H9 (cell line): ENCODE data around the gene DENND1A. TPM values are rescaled to one million over a fixed set of nuclear protein-coding genes. Genes with fewer than 3 reads are reported as not detected.

Experiments used
- DNase-seq: peaks from one replicate; pipeline ENCODE4 v3.0.0-alpha.2; 2017
- H2AFZ ChIP-seq: one replicate; pipeline ENCODE4 v1.6.1; 2013; ENCODE audit warnings: mild to moderate bottlenecking, low read length, control low read depth, moderate library complexity
- H2AK5ac ChIP-seq: 2 replicates; pipeline ENCODE4 v1.6.1; 2013; ENCODE audit warnings: low read length, control low read depth, mixed read lengths; ENCODE audit not compliant: insufficient read length
- H2BK120ac ChIP-seq: one replicate; pipeline ENCODE4 v1.6.1; 2013; ENCODE audit warnings: low read depth, mild to moderate bottlenecking, low read length, control low read depth, inconsistent platforms; ENCODE audit not compliant: poor library complexity, severe bottlenecking
- H2BK12ac ChIP-seq: 2 replicates; pipeline ENCODE4 v1.6.1; 2013; ENCODE audit warnings: low read length, control low read depth, mixed read lengths, low read depth; ENCODE audit not compliant: insufficient read length
- H2BK15ac ChIP-seq: 2 replicates; pipeline ENCODE4 v1.6.1; 2013; ENCODE audit warnings: low read depth, low read length, control low read depth
- H2BK20ac ChIP-seq: one replicate; pipeline ENCODE4 v1.6.1; 2013; ENCODE audit warnings: low read depth, mild to moderate bottlenecking, low read length, control low read depth, inconsistent platforms; ENCODE audit not compliant: poor library complexity, severe bottlenecking
- H2BK5ac ChIP-seq: 2 replicates; pipeline ENCODE4 v1.6.1; 2013; ENCODE audit warnings: low read length, control low read depth, mixed read lengths; ENCODE audit not compliant: insufficient read length
- H3K14ac ChIP-seq: 2 replicates; pipeline ENCODE4 v1.6.1; 2013; ENCODE audit warnings: low read length, control low read depth; ENCODE audit not compliant: insufficient read depth
- H3K18ac ChIP-seq: 2 replicates; pipeline ENCODE4 v1.6.1; 2013; ENCODE audit warnings: low read depth, mild to moderate bottlenecking, mixed read lengths, low read length, control low read depth; ENCODE audit not compliant: insufficient read length
- H3K23ac ChIP-seq: 2 replicates; pipeline ENCODE4 v1.6.1; 2013; ENCODE audit warnings: low read length, control low read depth, mixed read lengths, low read depth; ENCODE audit not compliant: insufficient read length
- H3K23me2 ChIP-seq: 2 replicates; pipeline ENCODE4 v1.6.1; 2013; ENCODE audit warnings: low read depth, mild to moderate bottlenecking, mixed read lengths, low read length, control low read depth; ENCODE audit not compliant: insufficient read length, poor library complexity, severe bottlenecking
- H3K27ac ChIP-seq: 2 replicates; pipeline ENCODE4 v1.5.1; 2013; ENCODE audit warnings: low read length, control low read depth, mixed read lengths, low read depth; ENCODE audit not compliant: insufficient read length
- H3K27me3 ChIP-seq: 2 replicates; pipeline ENCODE4 v1.6.1; 2013; ENCODE audit warnings: low read length, control low read depth, inconsistent platforms; ENCODE audit not compliant: insufficient read depth
- H3K4ac ChIP-seq: 2 replicates; pipeline ENCODE4 v1.6.1; 2013; ENCODE audit warnings: low read depth, mild to moderate bottlenecking, control low read depth, inconsistent platforms, low read length, moderate library complexity
- H3K4me1 ChIP-seq: 2 replicates; pipeline ENCODE4 v1.6.1; 2013; ENCODE audit warnings: low read length, control low read depth, inconsistent platforms; ENCODE audit not compliant: insufficient read depth
- H3K4me2 ChIP-seq: 2 replicates; pipeline ENCODE4 v1.6.1; 2013; ENCODE audit warnings: low read length, control low read depth, mixed read lengths; ENCODE audit not compliant: insufficient read length, insufficient read depth
- H3K56ac ChIP-seq: 2 replicates; pipeline ENCODE4 v1.6.1; 2013; ENCODE audit warnings: low read depth, mild to moderate bottlenecking, mixed read lengths, low read length, control low read depth; ENCODE audit not compliant: insufficient read length
- H3K79me1 ChIP-seq: 2 replicates; pipeline ENCODE4 v1.6.1; 2013; ENCODE audit warnings: low read depth, mild to moderate bottlenecking, moderate library complexity, low read length, control low read depth, inconsistent platforms; ENCODE audit not compliant: insufficient read depth, poor library complexity, severe bottlenecking
- H3K79me2 ChIP-seq: 2 replicates; pipeline ENCODE4 v1.6.1; 2013; ENCODE audit warnings: low read length, control low read depth, inconsistent platforms; ENCODE audit not compliant: insufficient read depth
- H3K9ac ChIP-seq: 2 replicates; pipeline ENCODE4 v1.6.1; 2013; ENCODE audit warnings: low read length, control low read depth, mixed read lengths; ENCODE audit not compliant: insufficient read length; ENCODE audit errors: extremely low read depth
- H3K9me3 ChIP-seq: one replicate; pipeline ENCODE4 v1.6.1; 2013; ENCODE audit warnings: low read depth, low read length, inconsistent platforms; ENCODE audit not compliant: control insufficient read depth
- H3T11ph ChIP-seq: one replicate; pipeline ENCODE4 v1.6.1; 2013; ENCODE audit warnings: mild to moderate bottlenecking, low read length, control low read depth, inconsistent platforms
- H4K20me1 ChIP-seq: one replicate; pipeline ENCODE4 v1.6.1; 2013; ENCODE audit not compliant: control insufficient read depth, insufficient read length, insufficient read depth
- H4K5ac ChIP-seq: 2 replicates; pipeline ENCODE4 v1.6.1; 2013; ENCODE audit warnings: low read depth, mild to moderate bottlenecking, mixed read lengths, low read length, control low read depth; ENCODE audit not compliant: insufficient read length
- H4K8ac ChIP-seq: replicated peaks from 2 replicates; pipeline ENCODE4 v1.6.1; 2013; ENCODE audit warnings: low read length, control low read depth, mixed read lengths, low read depth; ENCODE audit not compliant: insufficient read length
- H4K91ac ChIP-seq: 2 replicates; pipeline ENCODE4 v1.6.1; 2013; ENCODE audit warnings: low read depth, mild to moderate bottlenecking, moderate library complexity, mixed read lengths, low read length, control low read depth; ENCODE audit not compliant: insufficient read length
- H3K27ac Mint-ChIP-seq, 3 experiments: 2 replicates in 2 of 3; 3 replicates in 1 of 3; pipeline ENCODE4 v1.8.0; 2020 to 2021; ENCODE audit warnings: mixed read lengths in 3 of 3, mild to moderate bottlenecking in 1 of 3, moderate library complexity in 1 of 3
- H3K27me3 Mint-ChIP-seq: 2 replicates; pipeline ENCODE4 v1.8.0; 2021; ENCODE audit warnings: low read depth, mild to moderate bottlenecking, moderate library complexity, mixed read lengths
- H3K36me3 Mint-ChIP-seq, 3 experiments: 2 replicates in 2 of 3; 3 replicates in 1 of 3; pipeline ENCODE4 v1.8.0; 2020 to 2021; ENCODE audit warnings: low read depth in 3 of 3, mixed read lengths in 3 of 3; ENCODE audit not compliant: insufficient read depth in 1 of 3
- H3K4me1 Mint-ChIP-seq, 2 experiments: 2 replicates each; pipeline ENCODE4 v1.8.0; 2020; ENCODE audit warnings: mixed read lengths in 2 of 2
- H3K4me3 Mint-ChIP-seq, 2 experiments: 2 replicates in 1 of 2; 3 replicates in 1 of 2; pipeline ENCODE4 v1.8.0; 2020 to 2021; ENCODE audit warnings: mild to moderate bottlenecking in 2 of 2, mixed read lengths in 2 of 2, moderate library complexity in 1 of 2
- H3K9me3 Mint-ChIP-seq, 2 experiments: 2 replicates in 1 of 2; 3 replicates in 1 of 2; pipeline ENCODE4 v1.8.0; 2020; ENCODE audit warnings: mild to moderate bottlenecking in 2 of 2, mixed read lengths in 2 of 2, moderate library complexity in 1 of 2
- WGBS: extraction: QIAGEN DNeasy Blood & Tissue Kit; methylation state at CpG from one replicate; pipeline ENCODE4 v1.1.7; 2013; ENCODE audit warnings: missing lambda C conversion rate, low lambda C conversion rate, mixed read lengths; ENCODE audit not compliant: insufficient read length; ENCODE audit errors: extremely low coverage; 5-methylcytosine and 5-hydroxymethylcytosine counted together
- total RNA-seq: library from RNA; stranded (reverse); gene quantifications from 2 replicates; pipeline ENCODE4 v1.2.1, GENCODE V29; 2021
- TF ChIP-seq, protein P1 (sequence below): fragments of 200-600 bp; sonication (generic); conservative IDR thresholded peaks from 3 replicates; pipeline ENCODE4 v1.8.0; 2021; ENCODE audit warnings: antibody characterized with exemption, mild to moderate bottlenecking

The DENND1A gene
- total RNA-seq, 1 experiment from 2014 or later, result 20.4 TPM

DNA sequence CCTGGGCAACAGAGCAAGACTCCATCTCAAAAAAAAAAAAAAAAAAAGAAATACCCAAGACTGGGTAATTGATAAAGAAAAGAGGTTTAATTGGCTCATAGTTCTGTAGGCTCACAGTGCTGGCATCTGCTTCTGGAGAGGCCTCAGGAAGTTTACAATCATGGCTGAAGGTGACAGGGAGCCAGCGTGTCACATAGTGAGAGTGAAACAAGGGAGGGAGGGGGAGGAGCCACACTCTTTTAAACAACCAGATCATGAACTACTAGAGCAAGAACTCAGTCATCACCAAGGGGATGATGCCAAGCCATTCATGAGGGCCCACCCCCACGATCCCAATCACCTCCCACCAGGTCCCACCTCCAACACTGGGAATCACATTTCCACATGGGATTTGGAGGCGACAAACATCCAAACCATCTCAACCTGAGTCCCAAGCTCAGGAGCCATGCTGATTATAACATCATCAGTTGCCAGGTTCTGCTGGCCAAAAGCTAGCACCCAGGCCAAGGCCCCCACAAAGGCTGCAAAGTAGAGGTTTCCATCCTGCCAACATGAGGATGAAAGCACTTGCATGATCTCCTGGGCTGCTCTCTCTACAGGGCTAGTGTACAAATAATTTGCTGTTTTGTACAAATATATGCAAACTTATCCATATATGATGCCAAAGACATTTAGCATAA, 15.3 kb downstream of the DENND1A start:
- H4K5ac ChIP-seq, result no peak overlapping the region
- no peaks in the 10 kb centered on the region for H3K27me3 Mint-ChIP-seq
- H3K4me3 Mint-ChIP-seq, result no peak overlapping the region
- H3K4ac ChIP-seq, result no peak overlapping the region
- no peak for DNase-seq
- no peak overlapping the region for H3K18ac ChIP-seq
- no peak overlapping the region for H3K27ac ChIP-seq
- H2BK5ac ChIP-seq, result no peak overlapping the region
- peaks cover 7% of the 10 kb centered on the region; the same call in 1 of the 2 replicates for H3K4me1 ChIP-seq
- no peak overlapping the region for H3K56ac ChIP-seq
- H3K9me3 ChIP-seq, result no peaks in the 10 kb centered on the region
- H3K23me2 ChIP-seq, result no peaks in the 10 kb centered on the region
- no peaks in the 10 kb centered on the region for H4K20me1 ChIP-seq
- no peak overlapping the region for H3K14ac ChIP-seq
- no peak overlapping the region for H3T11ph ChIP-seq
- H3K79me1 ChIP-seq, result no peaks in the 10 kb centered on the region
- no peaks in the 10 kb centered on the region for H3K27me3 ChIP-seq
- WGBS, result no CpG with 5 or more reads among the region's 3 CpGs
- no peak overlapping the region for H3K27ac Mint-ChIP-seq
- TF ChIP-seq, protein P1, sequence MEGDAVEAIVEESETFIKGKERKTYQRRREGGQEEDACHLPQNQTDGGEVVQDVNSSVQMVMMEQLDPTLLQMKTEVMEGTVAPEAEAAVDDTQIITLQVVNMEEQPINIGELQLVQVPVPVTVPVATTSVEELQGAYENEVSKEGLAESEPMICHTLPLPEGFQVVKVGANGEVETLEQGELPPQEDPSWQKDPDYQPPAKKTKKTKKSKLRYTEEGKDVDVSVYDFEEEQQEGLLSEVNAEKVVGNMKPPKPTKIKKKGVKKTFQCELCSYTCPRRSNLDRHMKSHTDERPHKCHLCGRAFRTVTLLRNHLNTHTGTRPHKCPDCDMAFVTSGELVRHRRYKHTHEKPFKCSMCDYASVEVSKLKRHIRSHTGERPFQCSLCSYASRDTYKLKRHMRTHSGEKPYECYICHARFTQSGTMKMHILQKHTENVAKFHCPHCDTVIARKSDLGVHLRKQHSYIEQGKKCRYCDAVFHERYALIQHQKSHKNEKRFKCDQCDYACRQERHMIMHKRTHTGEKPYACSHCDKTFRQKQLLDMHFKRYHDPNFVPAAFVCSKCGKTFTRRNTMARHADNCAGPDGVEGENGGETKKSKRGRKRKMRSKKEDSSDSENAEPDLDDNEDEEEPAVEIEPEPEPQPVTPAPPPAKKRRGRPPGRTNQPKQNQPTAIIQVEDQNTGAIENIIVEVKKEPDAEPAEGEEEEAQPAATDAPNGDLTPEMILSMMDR, result no peak
- H2AK5ac ChIP-seq, result no peak overlapping the region
- no peak overlapping the region for H2BK12ac ChIP-seq
- no peak overlapping the region for H2AFZ ChIP-seq
- H3K4me1 Mint-ChIP-seq, result peaks cover 23 to 28% of the 10 kb centered on the region in 2 experiments
- H2BK15ac ChIP-seq, result no peak overlapping the region
- no peak overlapping the region for H2BK20ac ChIP-seq
- H3K9ac ChIP-seq, result no peak overlapping the region
- no peak overlapping the region for H4K8ac ChIP-seq
- peaks cover 2 to 19% (median 13%) of the 10 kb centered on the region in 3 experiments for H3K36me3 Mint-ChIP-seq
- H3K4me2 ChIP-seq, result no peak overlapping the region
- no peak overlapping the region for H3K23ac ChIP-seq
- no peaks in the 10 kb centered on the region; the same call in 1 of the 2 replicates for H3K79me2 ChIP-seq
- no peak overlapping the region for H2BK120ac ChIP-seq
- H4K91ac ChIP-seq, result no peak overlapping the region
- peaks cover 0 to 11% of the 10 kb centered on the region in 2 experiments; a peak in 3 of 5 replicates for H3K9me3 Mint-ChIP-seq
